MCF 10A (cell line): Measurements from ENCODE around the gene VASN. TPM values are rescaled to one million over a fixed set of nuclear protein-coding genes. Genes with fewer than 3 reads are reported as not detected.

ENCODE experiments used
- BruUV-seq: library from RNA; stranded (reverse); fragments of 400-500 nt; replicated peaks from 2 replicates; lab custom pipeline; 2021; lab: Mats Ljungman, UMichigan
- CTCF ChIA-PET: fragments of 300-600 bp; sonication (Branson Sonifier 250); formaldehyde crosslinking; extraction: SDS; loops from one replicate; lab custom pipeline; 2021; ENCODE audit warnings: antibody characterized with exemption, inconsistent platforms; lab: Yijun Ruan, JAX
- POLR2A ChIA-PET: fragments of 300-600, 350-650 bp; sonication (Branson Sonifier 250); formaldehyde crosslinking; extraction: SDS; loops from one replicate; lab custom pipeline; 2020; ENCODE audit warnings: antibody characterized with exemption, inconsistent platforms; lab: Yijun Ruan, JAX
- DNase-seq: peaks from one replicate; pipeline ENCODE4 v3.0.0-alpha.2; 2018; ENCODE audit not compliant: unreplicated experiment
- H3K27ac Mint-ChIP-seq: one replicate; pipeline ENCODE4 v1.8.0; 2022; ENCODE audit warnings: mild to moderate bottlenecking, low read depth, mixed read lengths; ENCODE audit not compliant: unreplicated experiment
- H3K27me3 Mint-ChIP-seq: one replicate; pipeline ENCODE4 v1.8.0; 2022; ENCODE audit warnings: mixed read lengths; ENCODE audit not compliant: insufficient read depth, unreplicated experiment
- H3K36me3 Mint-ChIP-seq: one replicate; pipeline ENCODE4 v1.8.0; 2022; ENCODE audit warnings: mild to moderate bottlenecking, moderate library complexity, mixed read lengths; ENCODE audit not compliant: insufficient read depth, unreplicated experiment
- H3K4me1 Mint-ChIP-seq: one replicate; pipeline ENCODE4 v1.8.0; 2022; ENCODE audit warnings: mixed read lengths; ENCODE audit not compliant: insufficient read depth, unreplicated experiment
- H3K4me3 Mint-ChIP-seq: one replicate; pipeline ENCODE4 v1.8.0; 2022; ENCODE audit warnings: mild to moderate bottlenecking, moderate library complexity, mixed read lengths; ENCODE audit not compliant: unreplicated experiment
- H3K9me3 Mint-ChIP-seq: one replicate; pipeline ENCODE4 v1.8.0; 2022; ENCODE audit warnings: mixed read lengths; ENCODE audit not compliant: unreplicated experiment
- intact Hi-C: fragments of 100-400 bp; cut with micrococcal nuclease; formaldehyde crosslinking; loops from 2 replicates; pipeline ENCODE4 v1.14.1; 2022
- total RNA-seq: library from RNA; stranded (reverse); gene quantifications from 2 replicates; pipeline ENCODE4 v1.2.3, GENCODE V29; 2022
- TF ChIP-seq, protein P1 (sequence below): fragments of 200-600 bp; IDR thresholded peaks from one replicate; pipeline ENCODE4 v1.8.0; 2022; ENCODE audit warnings: antibody characterized with exemption, mild to moderate bottlenecking; ENCODE audit not compliant: unreplicated experiment

VASN gene
- total RNA-seq, 1 experiment from 2014 or later = 4.0 TPM

DNA sequence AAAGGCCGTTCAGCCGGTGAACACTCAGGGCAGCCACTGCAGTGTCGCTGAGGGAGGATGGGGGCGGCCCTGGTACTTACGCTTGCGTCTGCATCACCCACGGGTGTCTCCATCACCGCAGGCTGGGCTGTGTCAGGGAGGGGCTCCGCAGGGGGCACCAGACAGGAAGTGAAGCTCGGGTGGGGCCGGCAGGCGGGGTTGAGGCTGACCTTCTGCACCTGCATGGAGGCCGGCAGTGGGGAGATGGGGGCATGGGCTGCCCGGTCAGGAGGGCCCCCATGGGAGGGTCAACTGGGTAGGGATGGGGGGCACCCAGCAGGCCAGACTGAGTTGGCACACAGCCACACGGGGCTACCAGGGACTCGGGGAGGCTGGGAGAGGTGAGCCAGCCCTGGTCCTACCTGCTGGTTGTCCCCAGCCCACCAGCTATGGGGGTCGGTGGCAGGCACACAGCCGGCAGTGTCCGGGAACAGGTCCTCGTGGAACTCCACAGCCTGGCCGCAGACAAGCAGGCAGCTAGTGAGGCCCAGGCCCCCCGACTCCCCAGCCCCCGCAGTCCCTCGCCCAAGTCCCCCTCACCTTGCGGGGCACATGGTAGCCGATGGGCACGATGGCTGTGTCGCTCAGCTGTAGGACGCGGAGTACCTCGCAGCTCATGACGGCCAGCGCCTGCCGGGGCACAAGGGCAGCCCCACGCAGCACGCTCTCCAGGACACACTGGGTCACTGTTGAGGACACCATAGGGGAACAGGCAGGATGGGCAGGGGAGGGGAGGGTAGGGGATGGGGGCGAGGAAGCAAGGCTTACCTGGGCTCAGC, 7.2 kb upstream of the VASN start:
- DNase-seq = no peak
- POLR2A ChIA-PET = no interaction called here
- H3K4me3 Mint-ChIP-seq = no peak overlapping the region
- H3K27ac Mint-ChIP-seq = no peak overlapping the region
- no peaks in the 10 kb centered on the region for H3K9me3 Mint-ChIP-seq
- H3K4me1 Mint-ChIP-seq = peaks cover 9% of the 10 kb centered on the region
- intact Hi-C loops = no loop called here
- peaks cover 7% of the 10 kb centered on the region for H3K36me3 Mint-ChIP-seq
- CTCF ChIA-PET = interaction anchor here (1.0 to 14.1 kb wide), 2 partner anchors 37 to 45 kb away, joined by 5 to 263 read pairs; no protein-coding TSS in a partner anchor
- H3K27me3 Mint-ChIP-seq = no peaks in the 10 kb centered on the region
- TF ChIP-seq, protein P1, sequence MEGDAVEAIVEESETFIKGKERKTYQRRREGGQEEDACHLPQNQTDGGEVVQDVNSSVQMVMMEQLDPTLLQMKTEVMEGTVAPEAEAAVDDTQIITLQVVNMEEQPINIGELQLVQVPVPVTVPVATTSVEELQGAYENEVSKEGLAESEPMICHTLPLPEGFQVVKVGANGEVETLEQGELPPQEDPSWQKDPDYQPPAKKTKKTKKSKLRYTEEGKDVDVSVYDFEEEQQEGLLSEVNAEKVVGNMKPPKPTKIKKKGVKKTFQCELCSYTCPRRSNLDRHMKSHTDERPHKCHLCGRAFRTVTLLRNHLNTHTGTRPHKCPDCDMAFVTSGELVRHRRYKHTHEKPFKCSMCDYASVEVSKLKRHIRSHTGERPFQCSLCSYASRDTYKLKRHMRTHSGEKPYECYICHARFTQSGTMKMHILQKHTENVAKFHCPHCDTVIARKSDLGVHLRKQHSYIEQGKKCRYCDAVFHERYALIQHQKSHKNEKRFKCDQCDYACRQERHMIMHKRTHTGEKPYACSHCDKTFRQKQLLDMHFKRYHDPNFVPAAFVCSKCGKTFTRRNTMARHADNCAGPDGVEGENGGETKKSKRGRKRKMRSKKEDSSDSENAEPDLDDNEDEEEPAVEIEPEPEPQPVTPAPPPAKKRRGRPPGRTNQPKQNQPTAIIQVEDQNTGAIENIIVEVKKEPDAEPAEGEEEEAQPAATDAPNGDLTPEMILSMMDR = no peak
- no TSS peak for BruUV-seq

DNA sequence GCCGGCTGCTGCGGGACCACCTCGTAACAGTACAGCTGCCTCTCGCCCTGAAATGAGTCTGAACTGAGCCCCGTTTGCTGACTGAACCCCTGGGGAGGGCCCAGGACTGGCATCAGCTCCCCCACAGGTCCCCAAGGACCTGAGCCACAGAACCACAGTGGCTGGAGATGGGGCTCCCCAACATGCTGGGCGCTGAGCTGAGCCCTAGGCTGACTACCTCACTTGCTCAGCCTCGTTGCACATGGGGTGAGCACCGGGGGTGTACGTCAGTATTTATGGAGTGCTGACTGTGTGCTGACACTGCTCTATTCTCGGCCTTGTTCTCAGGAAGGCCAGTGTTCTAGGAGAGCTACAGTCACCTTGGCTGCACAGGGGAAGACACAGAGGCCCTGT, 6.6 kb upstream of the VASN start:
- peaks cover 9% of the 10 kb centered on the region for H3K4me1 Mint-ChIP-seq
- intact Hi-C loops = no loop called here
- TF ChIP-seq, protein P1 = no peak
- H3K27me3 Mint-ChIP-seq = no peaks in the 10 kb centered on the region
- H3K36me3 Mint-ChIP-seq = peaks cover 2% of the 10 kb centered on the region
- no TSS peak for BruUV-seq
- H3K4me3 Mint-ChIP-seq = no peak overlapping the region
- no peaks in the 10 kb centered on the region for H3K9me3 Mint-ChIP-seq
- POLR2A ChIA-PET = no interaction called here
- CTCF ChIA-PET = interaction anchor here (1.0 to 14.1 kb wide), 3 partner anchors 10 to 45 kb away, joined by 4 to 263 read pairs (median 5); no protein-coding TSS in a partner anchor
- DNase-seq = no peak
- H3K27ac Mint-ChIP-seq = no peak overlapping the region

DNA sequence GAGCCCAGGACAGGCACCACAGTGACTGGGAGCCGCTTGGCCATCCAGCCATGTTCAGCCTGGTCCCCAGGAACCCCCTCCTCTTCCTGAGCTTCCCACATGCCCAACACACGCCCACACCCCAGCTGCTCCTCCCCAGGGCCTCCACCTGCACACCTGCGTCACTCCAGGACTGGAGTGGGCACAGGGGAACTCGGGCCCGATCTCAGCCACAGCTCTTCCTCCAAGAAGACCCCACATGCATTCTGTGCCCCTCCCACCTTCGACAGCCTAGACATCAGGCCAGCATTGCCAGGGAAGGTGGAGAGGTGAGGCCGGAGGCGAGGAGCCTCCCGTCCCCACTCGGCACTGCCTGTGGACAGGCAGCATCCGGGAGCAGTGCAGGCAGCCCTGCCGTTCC, 6.0 kb upstream of the VASN start:
- intact Hi-C loops = no loop called here
- H3K27ac Mint-ChIP-seq = no peak overlapping the region
- no peaks in the 10 kb centered on the region for H3K27me3 Mint-ChIP-seq
- H3K36me3 Mint-ChIP-seq = no peaks in the 10 kb centered on the region
- TF ChIP-seq, protein P1 = no peak
- CTCF ChIA-PET = interaction anchor here (0.6 to 14.1 kb wide), 3 partner anchors 10 to 682 kb away, joined by 3 to 263 read pairs (median 4); no protein-coding TSS in a partner anchor
- no peak overlapping the region for H3K4me3 Mint-ChIP-seq
- no TSS peak for BruUV-seq
- H3K4me1 Mint-ChIP-seq = peaks cover 9% of the 10 kb centered on the region
- no peaks in the 10 kb centered on the region for H3K9me3 Mint-ChIP-seq
- no peak for DNase-seq
- POLR2A ChIA-PET = no interaction called here

DNA sequence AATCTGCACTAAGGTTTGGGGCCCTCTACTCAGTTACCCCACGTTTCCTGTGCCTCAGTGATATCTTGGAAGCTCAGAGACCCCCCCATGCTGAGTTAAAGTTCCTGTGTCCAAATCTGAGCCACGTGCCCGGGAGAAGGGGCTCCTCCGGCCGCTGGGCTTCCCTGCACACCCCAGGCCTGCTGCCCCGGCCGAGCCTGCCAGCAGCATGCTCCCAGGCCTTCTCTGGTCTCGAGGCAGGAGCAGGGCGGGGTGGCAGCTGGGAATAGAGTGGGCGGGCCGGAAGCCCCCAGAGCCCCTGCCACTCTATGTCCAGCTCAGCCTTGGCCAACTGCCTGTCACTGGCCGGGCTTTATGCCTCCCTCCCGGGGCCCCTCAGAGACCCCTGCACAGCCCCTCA, 5.6 kb upstream of the VASN start:
- no TSS peak for BruUV-seq
- POLR2A ChIA-PET = no interaction called here
- H3K36me3 Mint-ChIP-seq = no peaks in the 10 kb centered on the region
- TF ChIP-seq, protein P1 = no peak
- H3K27me3 Mint-ChIP-seq = no peaks in the 10 kb centered on the region
- intact Hi-C loops = no loop called here
- CTCF ChIA-PET = interaction anchor here (0.6 to 14.1 kb wide), 3 partner anchors 9 to 683 kb away, joined by 3 to 263 read pairs (median 4); no protein-coding TSS in a partner anchor
- no peak overlapping the region for H3K4me3 Mint-ChIP-seq
- H3K9me3 Mint-ChIP-seq = no peaks in the 10 kb centered on the region
- DNase-seq = no peak
- H3K4me1 Mint-ChIP-seq = peaks cover 9% of the 10 kb centered on the region
- no peak overlapping the region for H3K27ac Mint-ChIP-seq
